ENCODE measurements around the gene MRAP2.

Gene MRAP2

DNA sequence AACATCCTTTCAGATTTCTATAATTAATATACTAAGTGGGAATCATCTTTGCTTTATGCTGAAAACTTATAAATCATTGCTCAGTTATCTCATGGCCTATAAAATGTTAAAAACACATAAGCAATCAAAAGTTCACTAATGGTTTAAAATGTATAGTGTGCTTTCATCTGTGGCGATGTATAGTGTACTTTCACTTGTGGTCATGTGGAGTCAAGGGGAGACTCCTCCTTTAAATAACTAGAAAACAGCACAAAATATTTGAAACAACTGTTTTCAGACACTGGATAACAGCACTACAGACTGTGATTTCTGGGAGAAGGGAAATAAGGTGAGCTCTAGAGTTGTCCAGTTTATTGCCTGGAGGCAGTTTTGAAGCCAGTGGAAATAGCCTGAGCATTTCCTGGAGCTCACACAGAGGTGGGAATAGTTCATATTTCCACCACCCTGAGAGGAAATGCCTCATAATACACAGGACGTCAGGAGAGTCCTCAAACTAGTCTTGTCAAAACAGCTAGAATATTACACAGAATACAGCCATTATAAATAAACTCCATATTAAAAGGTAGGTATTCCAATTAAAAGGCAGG lies 104.5 kb downstream of the MRAP2 start:
- H3K27me3 ChIP-seq (ENCODE audit: insufficient read depth, low read length), result no peaks in the 10 kb centered on the region
- H3F3A ChIP-seq (ENCODE audit: insufficient read depth, low read length), result no peaks in the 10 kb centered on the region
- H3K36me3 ChIP-seq (ENCODE audit: insufficient read depth, low read length), result no peaks in the 10 kb centered on the region
- H3K4me2 ChIP-seq (ENCODE audit: low read length), result no peak overlapping the region
- no peaks in the 10 kb centered on the region for H3K4me1 ChIP-seq (ENCODE audit: insufficient read depth, low read length, severe bottlenecking)
- no peak for TF ChIP-seq EZH2 (IDR thresholded peaks at IDR 0.05; ENCODE audit: borderline replicate concordance, low read length)
- TF ChIP-seq, protein P1, sequence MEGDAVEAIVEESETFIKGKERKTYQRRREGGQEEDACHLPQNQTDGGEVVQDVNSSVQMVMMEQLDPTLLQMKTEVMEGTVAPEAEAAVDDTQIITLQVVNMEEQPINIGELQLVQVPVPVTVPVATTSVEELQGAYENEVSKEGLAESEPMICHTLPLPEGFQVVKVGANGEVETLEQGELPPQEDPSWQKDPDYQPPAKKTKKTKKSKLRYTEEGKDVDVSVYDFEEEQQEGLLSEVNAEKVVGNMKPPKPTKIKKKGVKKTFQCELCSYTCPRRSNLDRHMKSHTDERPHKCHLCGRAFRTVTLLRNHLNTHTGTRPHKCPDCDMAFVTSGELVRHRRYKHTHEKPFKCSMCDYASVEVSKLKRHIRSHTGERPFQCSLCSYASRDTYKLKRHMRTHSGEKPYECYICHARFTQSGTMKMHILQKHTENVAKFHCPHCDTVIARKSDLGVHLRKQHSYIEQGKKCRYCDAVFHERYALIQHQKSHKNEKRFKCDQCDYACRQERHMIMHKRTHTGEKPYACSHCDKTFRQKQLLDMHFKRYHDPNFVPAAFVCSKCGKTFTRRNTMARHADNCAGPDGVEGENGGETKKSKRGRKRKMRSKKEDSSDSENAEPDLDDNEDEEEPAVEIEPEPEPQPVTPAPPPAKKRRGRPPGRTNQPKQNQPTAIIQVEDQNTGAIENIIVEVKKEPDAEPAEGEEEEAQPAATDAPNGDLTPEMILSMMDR (IDR thresholded peaks at IDR 0.05; ENCODE audit: low read length), result no peak
- H3K79me2 ChIP-seq (ENCODE audit: insufficient read depth, low read length), result no peaks in the 10 kb centered on the region
- H2AFZ ChIP-seq (ENCODE audit: low read length), result no peak overlapping the region
- H3K9me3 ChIP-seq (ENCODE audit: low read length), result no peaks in the 10 kb centered on the region
- H3K9me2 ChIP-seq (ENCODE audit: low read depth, low read length), result no peaks in the 10 kb centered on the region
- no peak overlapping the region for H3K27ac ChIP-seq (ENCODE audit: low read depth, low read length, poor library complexity, severe bottlenecking)
- H3K9ac ChIP-seq (ENCODE audit: low read length), result no peak overlapping the region
- H4K20me1 ChIP-seq (ENCODE audit: insufficient read depth, low read length), result no peaks in the 10 kb centered on the region
- no peak overlapping the region for H3K4me3 ChIP-seq (ENCODE audit: low read depth, low read length, poor library complexity, severe bottlenecking)

GRCh38 chr6:84139311-84139710 lies 105.7 kb downstream of the MRAP2 start:
- no peak for TF ChIP-seq EZH2 (IDR thresholded peaks at IDR 0.05; ENCODE audit: borderline replicate concordance, low read length)
- TF ChIP-seq, protein P1 (IDR thresholded peaks at IDR 0.05; ENCODE audit: low read length), result no peak
- no peak overlapping the region for H3K4me2 ChIP-seq (ENCODE audit: low read length)
- no peaks in the 10 kb centered on the region for H3F3A ChIP-seq (ENCODE audit: insufficient read depth, low read length)
- no peaks in the 10 kb centered on the region for H3K27me3 ChIP-seq (ENCODE audit: insufficient read depth, low read length)
- no peaks in the 10 kb centered on the region for H3K4me1 ChIP-seq (ENCODE audit: insufficient read depth, low read length, severe bottlenecking)
- no peak overlapping the region for H3K9ac ChIP-seq (ENCODE audit: low read length)
- no peak overlapping the region for H2AFZ ChIP-seq (ENCODE audit: low read length)
- no peaks in the 10 kb centered on the region for H3K9me2 ChIP-seq (ENCODE audit: low read depth, low read length)
- H4K20me1 ChIP-seq (ENCODE audit: insufficient read depth, low read length), result no peaks in the 10 kb centered on the region
- H3K9me3 ChIP-seq (ENCODE audit: low read length), result no peaks in the 10 kb centered on the region
- no peak overlapping the region for H3K4me3 ChIP-seq (ENCODE audit: low read depth, low read length, poor library complexity, severe bottlenecking)
- H3K36me3 ChIP-seq (ENCODE audit: insufficient read depth, low read length), result no peaks in the 10 kb centered on the region
- H3K79me2 ChIP-seq (ENCODE audit: insufficient read depth, low read length), result no peaks in the 10 kb centered on the region
- no peak overlapping the region for H3K27ac ChIP-seq (ENCODE audit: low read depth, low read length, poor library complexity, severe bottlenecking)

Data from OCI-LY1 (cell line).